GM19463 (cell line): ENCODE data around the gene PSMB5.

ENCODE experiments used
- ATAC-seq: cut with Tn5 transposase; IDR thresholded peaks from one replicate; pipeline ENCODE4 v1.9.1; 2021; ENCODE audit warnings: mild to moderate bottlenecking, moderate library complexity; ENCODE audit not compliant: unreplicated experiment

The PSMB5 gene

GRCh38 chr14:22977434-22977683, 57.3 kb downstream of the PSMB5 start:
- ATAC-seq, result no peak

DNA sequence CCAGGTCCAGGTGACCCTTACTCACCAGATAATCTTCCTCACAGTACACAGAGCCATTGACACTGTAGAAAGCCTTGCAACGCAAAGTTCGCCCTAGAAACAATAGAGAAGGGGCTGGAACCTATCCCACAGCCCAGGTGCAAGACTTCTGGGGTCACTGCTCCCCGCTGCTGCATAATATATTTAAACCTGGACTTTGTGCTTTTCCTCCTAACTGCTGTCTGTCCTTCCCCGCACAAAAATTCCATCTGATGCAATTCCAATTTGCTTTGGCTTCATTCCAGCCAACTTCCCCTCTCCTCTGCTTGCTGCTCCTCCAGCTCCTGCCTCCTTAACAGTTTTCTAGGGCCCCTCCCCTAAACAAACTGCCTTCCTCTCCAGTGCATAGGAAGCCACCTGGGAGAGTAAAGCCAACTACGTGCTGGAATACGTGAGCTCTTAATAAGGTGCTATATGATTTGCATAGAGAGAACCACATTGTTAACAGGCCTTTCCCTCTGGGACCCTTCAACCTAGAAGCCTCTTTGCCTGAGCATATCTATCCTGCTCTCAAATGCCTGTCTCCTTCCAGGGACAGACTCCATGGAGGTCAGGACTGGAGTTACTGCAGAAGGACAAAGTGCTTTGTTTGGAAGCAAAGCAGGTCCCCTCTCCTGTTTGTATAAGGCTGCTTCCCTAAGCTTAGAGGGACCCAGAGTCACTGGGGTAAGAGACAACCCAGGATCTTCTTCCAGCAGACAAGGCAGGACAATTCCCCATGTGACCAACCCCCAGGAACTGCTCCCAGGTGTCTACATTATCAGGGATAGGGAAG, 57.9 kb downstream of the PSMB5 start:
- ATAC-seq, result no peak
